ENCODE data around the gene MAML3.

MAML3 gene

GRCh38 chr4:140037353-140038030, 116.5 kb downstream of the MAML3 start:
- DNase-seq: no peak

DNA sequence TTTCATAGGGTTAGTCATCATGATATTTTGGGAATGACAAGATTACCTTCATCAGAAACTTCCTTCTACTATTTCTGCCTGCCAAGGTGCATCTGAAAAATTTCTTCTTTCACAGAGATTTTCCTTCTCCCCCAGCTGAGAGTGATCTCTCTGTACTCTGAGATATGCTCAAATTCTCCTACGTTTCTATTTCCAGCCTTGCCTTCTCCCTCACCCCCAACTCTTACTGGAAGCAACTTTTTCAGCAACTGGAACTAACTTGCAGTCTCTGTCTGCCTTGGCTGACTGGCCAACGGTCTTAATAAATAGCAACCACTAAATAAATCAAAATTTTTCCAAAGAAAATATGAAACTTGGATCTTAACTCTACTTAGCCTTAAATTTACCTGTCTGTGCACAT, 122.3 kb downstream of the MAML3 start:
- DNase-seq: no peak

DNA sequence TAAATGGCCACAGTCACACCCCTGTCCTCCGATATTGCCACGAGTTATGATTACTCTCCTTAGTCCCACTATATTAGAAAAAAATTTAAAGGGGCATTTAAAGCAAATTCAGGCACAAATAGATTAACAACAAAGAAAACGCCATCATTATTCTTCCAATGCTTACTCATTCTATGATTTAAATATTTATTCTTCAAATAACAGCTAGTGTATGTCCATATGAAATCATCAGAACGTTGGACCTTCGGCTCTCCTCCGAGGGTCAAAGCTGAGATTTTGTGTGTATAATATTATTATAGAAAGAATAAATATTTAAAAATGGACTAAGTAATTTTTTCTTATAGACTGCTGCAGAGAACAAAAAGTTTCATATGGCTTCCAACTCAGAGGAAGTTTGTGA, 122.9 kb downstream of the MAML3 start:
- DNase-seq: no peak

- DNase-seq: no peak
Observed at GRCh38 chr4:140028676-140029517, 125.1 kb downstream of the MAML3 start.

- DNase-seq: no peak
Observed at GRCh38 chr4:140028101-140028500, 125.9 kb downstream of the MAML3 start.

GRCh38 chr4:140027101-140027500, 126.9 kb downstream of the MAML3 start:
- DNase-seq: no peak

- no peak for DNase-seq
Observed at GRCh38 chr4:140025470-140025869, 128.5 kb downstream of the MAML3 start.

DNA sequence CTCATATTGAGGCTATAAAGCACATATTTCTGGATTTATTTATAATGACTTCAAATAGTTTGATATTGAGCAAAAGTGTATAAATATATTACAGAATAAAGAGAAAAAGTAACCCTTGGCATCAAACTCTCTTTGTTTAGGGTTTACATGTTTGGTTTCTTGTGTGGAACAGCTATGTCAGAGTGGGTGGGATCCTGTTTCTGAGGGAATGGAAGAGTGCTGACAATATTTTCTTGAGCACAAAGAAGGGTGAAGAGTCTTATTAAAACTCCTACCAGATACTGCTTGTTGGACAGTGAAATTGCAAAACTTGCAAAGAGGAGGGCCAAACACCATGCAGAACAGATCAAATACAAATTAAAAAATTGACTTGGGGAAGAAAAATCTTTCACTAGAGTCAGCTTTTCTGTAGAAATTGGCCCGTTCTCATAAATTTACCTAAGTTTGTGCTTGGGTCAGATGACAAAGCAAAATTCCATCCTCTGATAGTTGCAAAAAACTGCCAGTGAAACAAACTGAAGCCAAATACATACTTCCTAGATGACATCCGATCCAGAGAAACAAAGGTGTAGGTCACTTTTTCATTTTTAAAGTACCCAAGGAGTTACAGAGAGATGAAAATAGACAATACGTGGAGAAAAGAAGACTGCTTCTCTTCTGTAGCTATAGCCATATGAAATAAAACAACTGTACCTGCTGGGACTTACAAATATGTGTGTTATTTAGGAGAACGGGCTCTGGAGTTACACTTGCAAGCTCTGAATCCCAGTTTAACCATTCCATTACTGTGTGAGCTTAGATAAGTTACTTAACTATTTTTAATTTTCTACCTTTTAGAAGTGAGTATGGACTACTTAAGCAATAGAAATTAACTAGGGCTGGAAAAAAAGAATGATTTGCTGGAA, 133.3 kb downstream of the MAML3 start:
- no peak for DNase-seq

GRCh38 chr4:140019619-140020347, 134.2 kb downstream of the MAML3 start:
- DNase-seq: no peak

DNA sequence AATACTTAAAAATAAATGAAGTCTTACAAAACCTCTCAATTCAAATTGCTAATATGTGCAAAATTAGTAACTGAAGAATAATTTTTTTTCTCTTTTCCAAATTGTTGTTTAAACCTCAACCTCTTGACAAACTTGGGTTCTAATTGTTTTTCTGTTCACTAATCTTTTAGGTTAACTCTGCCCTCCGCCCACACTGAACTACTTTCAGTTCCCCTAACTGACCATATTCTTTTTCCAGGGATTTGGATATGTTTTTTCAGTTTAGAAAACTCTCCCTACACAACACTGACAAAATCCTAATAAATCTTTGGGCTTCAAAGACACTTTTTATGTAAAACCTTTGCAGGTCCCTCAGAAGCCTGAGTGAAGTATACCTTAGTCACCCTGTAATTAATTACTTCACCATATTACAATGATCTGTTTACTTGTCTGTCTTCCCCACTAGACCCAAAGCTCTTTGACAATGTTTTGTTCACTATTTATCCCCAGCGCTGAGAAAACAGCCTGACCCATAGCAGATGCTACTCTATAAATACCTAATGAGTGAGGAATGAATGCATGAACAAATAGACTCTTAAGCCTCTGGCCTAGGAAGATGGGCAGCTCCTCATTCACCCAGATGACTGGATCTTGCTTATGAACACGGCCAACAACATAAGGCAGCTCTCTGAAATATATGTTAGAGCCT, 134.9 kb downstream of the MAML3 start:
- DNase-seq: no peak

DNA sequence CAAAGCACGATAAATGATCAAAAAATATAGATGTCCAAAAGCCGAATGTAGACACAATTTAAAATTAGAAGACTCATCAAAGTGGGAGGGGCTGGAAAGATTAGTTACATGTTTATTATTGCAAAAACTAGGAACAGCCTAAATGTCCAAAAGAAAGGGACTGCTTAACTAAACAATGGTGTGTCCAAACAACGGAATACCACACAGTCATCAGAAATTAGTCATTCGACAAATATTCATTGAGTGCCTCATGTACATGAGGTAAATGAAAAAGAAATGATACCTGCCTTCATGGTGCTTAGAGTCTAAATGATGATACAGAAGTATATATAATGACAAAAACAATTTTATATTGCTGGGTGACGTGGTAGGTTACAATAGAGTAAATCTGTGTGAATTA, 139.7 kb downstream of the MAML3 start:
- no peak for DNase-seq

- peak; percentile 78 for DNase-seq
Observed at GRCh38 chr4:140012688-140013486, 141.1 kb downstream of the MAML3 start.

DNA sequence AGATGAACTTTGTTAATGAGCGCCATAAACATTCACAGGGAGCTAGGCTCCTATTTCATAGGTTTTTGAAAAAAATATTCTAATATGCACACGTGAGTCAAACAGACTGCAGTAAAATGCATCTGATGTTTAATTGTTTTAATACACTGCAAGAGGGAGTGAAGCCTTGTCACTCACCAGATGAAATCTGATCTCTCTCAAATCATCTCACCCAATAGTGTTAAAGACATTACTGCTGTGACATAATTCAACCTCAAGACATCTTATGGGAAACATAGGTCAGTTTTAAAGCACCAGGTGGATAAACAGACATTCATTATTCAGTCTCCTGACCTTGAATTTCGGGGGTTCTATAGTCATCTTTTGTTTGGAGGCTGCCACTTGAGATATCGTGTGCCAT, 148.3 kb downstream of the MAML3 start:
- no peak for DNase-seq

DNA sequence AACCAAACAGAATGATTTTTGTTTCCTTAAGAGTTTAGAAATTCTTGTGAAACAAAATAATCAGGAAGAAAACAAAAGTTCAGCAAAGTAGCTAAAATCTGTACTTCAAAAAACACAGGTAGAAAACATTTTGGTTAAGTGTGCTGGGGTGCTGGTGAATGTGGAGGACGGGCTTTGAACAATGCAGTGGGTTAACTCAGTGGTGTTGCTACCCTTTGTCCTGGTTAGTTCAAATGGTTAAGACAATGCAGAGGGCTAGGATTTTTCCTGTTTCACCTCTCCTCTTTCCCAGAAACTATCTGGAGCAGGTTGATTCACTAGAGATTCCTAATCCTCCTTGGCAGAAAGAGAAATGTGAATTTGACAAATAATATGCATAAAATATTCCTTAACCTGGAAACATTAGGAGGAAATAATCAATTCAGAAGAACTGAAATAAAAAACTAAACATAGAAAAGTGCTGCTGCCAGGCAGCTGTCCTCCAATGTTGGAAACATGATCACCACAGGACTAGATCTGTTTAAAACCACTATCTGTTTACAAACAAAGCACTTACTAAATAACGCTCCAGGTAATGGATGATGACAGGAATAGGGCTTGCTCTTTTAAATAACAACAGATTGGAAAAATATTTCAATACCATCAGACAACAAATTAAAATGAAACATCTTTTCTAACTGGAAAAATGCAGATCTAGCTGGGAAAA, 148.9 kb downstream of the MAML3 start:
- DNase-seq: no peak

GRCh38 chr4:140004549-140004895, 149.5 kb downstream of the MAML3 start:
- no peak for DNase-seq

- no peak for DNase-seq
Observed at GRCh38 chr4:140003876-140004548, 150.0 kb downstream of the MAML3 start.

- no peak for DNase-seq
Observed at GRCh38 chr4:140000232-140000631, 153.8 kb downstream of the MAML3 start.

- peak; percentile 75 for DNase-seq
Observed at GRCh38 chr4:139988863-139989765, 164.9 kb downstream of the MAML3 start.

GRCh38 chr4:139987502-139987850, 166.5 kb downstream of the MAML3 start:
- DNase-seq: no peak
